ENCODE results near the gene SFPQ. TPM values are rescaled to one million over a fixed set of nuclear protein-coding genes. Genes with fewer than 3 reads are reported as not detected.

Gene SFPQ
- total and polyA plus RNA-seq, 2 donors (not counting 1 experiment from before 2014, with no cell fraction given), result 192 to 411 TPM

- no peak overlapping the region for H3K9ac ChIP-seq (ENCODE audit: low read length)
- DNase-seq (no peak), ATAC-seq (ENCODE audit: low read depth) (no peak)
- H3K4me1 Mint-ChIP-seq, result no peaks in the 10 kb centered on the region
- ChIA-PET CTCF (interaction anchor here (1.4 kb wide), 1 partner anchor 14 kb away, joined by 4 read pairs; no protein-coding TSS in a partner anchor), POLR2A (no interaction called here)
- no peaks in the 10 kb centered on the region for H3K9me3 Mint-ChIP-seq (ENCODE audit: insufficient read depth)
- H2AFZ ChIP-seq (ENCODE audit: insufficient read depth, low read depth, low read length, poor library complexity, severe bottlenecking), result no peak overlapping the region
- no peaks in the 10 kb centered on the region for H3K9me3 ChIP-seq (ENCODE audit: control extremely low read depth in 1 of 3, control insufficient read depth in 2 of 3, insufficient read depth in 1 of 3, low read length in 2 of 3)
- no peak overlapping the region for H3K4me3 ChIP-seq (ENCODE audit: control extremely low read depth in 1 of 5, extremely low read depth in 1 of 5, insufficient read depth in 1 of 5, low read depth in 2 of 5, low read length in 4 of 5)
- H3K27me3 Mint-ChIP-seq, result no peaks in the 10 kb centered on the region
- no peaks in the 10 kb centered on the region for H3K79me2 ChIP-seq (ENCODE audit: control insufficient read depth, insufficient read depth, low read length)
- H3K27me3 ChIP-seq (replicated peaks in 1 of 4; ENCODE audit: control extremely low read depth in 1 of 4, control insufficient read depth in 3 of 4, insufficient read depth in 4 of 4, low read length in 3 of 4), result no peaks in the 10 kb centered on the region
- no peaks in the 10 kb centered on the region for H3K36me3 ChIP-seq (replicated peaks in 1 of 2; ENCODE audit: control extremely low read depth in 1 of 2, control insufficient read depth in 1 of 2, extremely low read depth in 1 of 2, insufficient read depth in 2 of 2, low read length in 1 of 2)
- TF ChIP-seq EZH2 (IDR thresholded peaks at IDR 0.05; ENCODE audit: borderline replicate concordance, insufficient read depth, low read depth, low read length, poor library complexity, severe bottlenecking), result no peak
- no peak for TF ChIP-seq CTCF (IDR thresholded peaks at IDR 0.05)
- intact Hi-C loops (cut with micrococcal nuclease), result no loop called here
- no peak overlapping the region for H3K27ac Mint-ChIP-seq
- H4K20me1 ChIP-seq (ENCODE audit: control insufficient read depth, insufficient read depth, low read length, poor library complexity, severe bottlenecking), result no peaks in the 10 kb centered on the region
- no peak overlapping the region for H3K4me2 ChIP-seq (replicated peaks; ENCODE audit: low read depth, low read length, poor library complexity, severe bottlenecking)
- 79% methylated on average over 2 of the region's 3 CpGs for WGBS (ENCODE audit: insufficient coverage)
- no peaks in the 10 kb centered on the region for H3K4me1 ChIP-seq (ENCODE audit: control insufficient read depth in 2 of 2, insufficient read depth in 2 of 2, low read length in 2 of 2)
- H3K27ac ChIP-seq (ENCODE audit: low read length in 2 of 2), result no peak overlapping the region
- no peak overlapping the region for H3K4me3 Mint-ChIP-seq
Observed at GRCh38 chr1:35215346-35215745, 22.4 kb upstream of the SFPQ start.

- Histone ChIP-seq H3K4me3 (ENCODE audit: control extremely low read depth in 1 of 5, extremely low read depth in 1 of 5, insufficient read depth in 1 of 5, low read depth in 2 of 5, low read length in 4 of 5) (no peak overlapping the region), H3K4me1 (ENCODE audit: control insufficient read depth in 2 of 2, insufficient read depth in 2 of 2, low read length in 2 of 2) (no peaks in the 10 kb centered on the region), H3K9me3 (ENCODE audit: control extremely low read depth in 1 of 3, control insufficient read depth in 2 of 3, insufficient read depth in 1 of 3, low read length in 2 of 3) (no peaks in the 10 kb centered on the region), H4K20me1 (ENCODE audit: control insufficient read depth, insufficient read depth, low read length, poor library complexity, severe bottlenecking) (no peaks in the 10 kb centered on the region), H3K4me2 (replicated peaks; ENCODE audit: low read depth, low read length, poor library complexity, severe bottlenecking) (no peak overlapping the region), H3K27ac (ENCODE audit: low read length in 2 of 2) (no peak overlapping the region), H3K9ac (ENCODE audit: low read length) (no peak overlapping the region), H3K79me2 (ENCODE audit: control insufficient read depth, insufficient read depth, low read length) (no peaks in the 10 kb centered on the region), H3K36me3 (replicated peaks in 1 of 2; ENCODE audit: control extremely low read depth in 1 of 2, control insufficient read depth in 1 of 2, extremely low read depth in 1 of 2, insufficient read depth in 2 of 2, low read length in 1 of 2) (no peaks in the 10 kb centered on the region), H3K27me3 (replicated peaks in 1 of 4; ENCODE audit: control extremely low read depth in 1 of 4, control insufficient read depth in 3 of 4, insufficient read depth in 4 of 4, low read length in 3 of 4) (no peaks in the 10 kb centered on the region), H2AFZ (ENCODE audit: insufficient read depth, low read depth, low read length, poor library complexity, severe bottlenecking) (no peak overlapping the region)
- no peak for TF ChIP-seq CTCF (IDR thresholded peaks at IDR 0.05)
- no peak for TF ChIP-seq EZH2 (IDR thresholded peaks at IDR 0.05; ENCODE audit: borderline replicate concordance, insufficient read depth, low read depth, low read length, poor library complexity, severe bottlenecking)
- Mint-ChIP-seq H3K27me3 (no peaks in the 10 kb centered on the region), H3K9me3 (ENCODE audit: insufficient read depth) (no peaks in the 10 kb centered on the region), H3K4me1 (no peaks in the 10 kb centered on the region), H3K4me3 (no peak overlapping the region), H3K27ac (no peak overlapping the region)
- DNase-seq, result no peak
- 100% methylated on average over 1 of the region's 1 CpG for WGBS (ENCODE audit: insufficient coverage)
- ChIA-PET POLR2A (interaction anchor here (0.6 kb wide), 1 partner anchor 9 kb away, joined by 4 read pairs; no protein-coding TSS in a partner anchor), CTCF (interaction anchor here (0.6 to 1.4 kb wide), 2 partner anchors 9 to 350 kb away, joined by 3 read pairs; no protein-coding TSS in a partner anchor)
- ATAC-seq (ENCODE audit: low read depth), result no peak
- intact Hi-C loops (cut with micrococcal nuclease), result no loop called here
Observed at GRCh38 chr1:35211120-35211414, 18.1 kb upstream of the SFPQ start.
